NCI-H1105 (cell line): ENCODE data around the gene PQBP1.

Experiments
- DNase-seq: peaks from one replicate; lab custom pipeline; 2025; lab: John Stamatoyannopoulos, UW

PQBP1 gene

GRCh38 chrX:48924270-48924669 is 26.5 kb downstream of the PQBP1 start:
- no peak for DNase-seq

GRCh38 chrX:48927123-48927522 is 29.4 kb downstream of the PQBP1 start:
- DNase-seq = no peak

- no peak for DNase-seq
Measured at GRCh38 chrX:48927736-48928382, 30.1 kb downstream of the PQBP1 start.

GRCh38 chrX:48933757-48934156 is 36.0 kb downstream of the PQBP1 start:
- no peak for DNase-seq

- DNase-seq = no peak
Measured at GRCh38 chrX:48934581-48935300, 37.0 kb downstream of the PQBP1 start.

GRCh38 chrX:48935301-48935670 is 37.6 kb downstream of the PQBP1 start:
- DNase-seq = no peak

- no peak for DNase-seq
Measured at GRCh38 chrX:48936429-48937053, 38.8 kb downstream of the PQBP1 start.

GRCh38 chrX:48937054-48937907 is 39.6 kb downstream of the PQBP1 start:
- DNase-seq = no peak

GRCh38 chrX:48938721-48939425 is 41.1 kb downstream of the PQBP1 start:
- DNase-seq = no peak

- DNase-seq = no peak
Measured at GRCh38 chrX:48939524-48940228, 41.9 kb downstream of the PQBP1 start.

- no peak for DNase-seq
Measured at GRCh38 chrX:48940404-48940955, 42.8 kb downstream of the PQBP1 start.

GRCh38 chrX:48942895-48943294 is 45.2 kb downstream of the PQBP1 start:
- no peak for DNase-seq

- no peak for DNase-seq
Measured at GRCh38 chrX:48945517-48946348, 48.0 kb downstream of the PQBP1 start.

- DNase-seq = no peak
Measured at GRCh38 chrX:48948589-48948988, 50.9 kb downstream of the PQBP1 start.
